ENCODE measurements around the gene ARL15.

Gene ARL15

GRCh38 chr5:54285686-54286085, 24.7 kb downstream of the ARL15 start:
- H3K4me1 ChIP-seq (ENCODE audit: insufficient read depth, low read length): no peaks in the 10 kb centered on the region
- ATAC-seq (ENCODE audit: insufficient read depth, low read depth): no peak
- no peak overlapping the region for H3K27ac ChIP-seq (ENCODE audit: low read length)
- H3K9ac ChIP-seq (ENCODE audit: low read depth, low read length): no peak overlapping the region
- H3K27me3 ChIP-seq (ENCODE audit: insufficient read depth, low read length, poor library complexity): no peaks in the 10 kb centered on the region
- TF ChIP-seq, protein P1, sequence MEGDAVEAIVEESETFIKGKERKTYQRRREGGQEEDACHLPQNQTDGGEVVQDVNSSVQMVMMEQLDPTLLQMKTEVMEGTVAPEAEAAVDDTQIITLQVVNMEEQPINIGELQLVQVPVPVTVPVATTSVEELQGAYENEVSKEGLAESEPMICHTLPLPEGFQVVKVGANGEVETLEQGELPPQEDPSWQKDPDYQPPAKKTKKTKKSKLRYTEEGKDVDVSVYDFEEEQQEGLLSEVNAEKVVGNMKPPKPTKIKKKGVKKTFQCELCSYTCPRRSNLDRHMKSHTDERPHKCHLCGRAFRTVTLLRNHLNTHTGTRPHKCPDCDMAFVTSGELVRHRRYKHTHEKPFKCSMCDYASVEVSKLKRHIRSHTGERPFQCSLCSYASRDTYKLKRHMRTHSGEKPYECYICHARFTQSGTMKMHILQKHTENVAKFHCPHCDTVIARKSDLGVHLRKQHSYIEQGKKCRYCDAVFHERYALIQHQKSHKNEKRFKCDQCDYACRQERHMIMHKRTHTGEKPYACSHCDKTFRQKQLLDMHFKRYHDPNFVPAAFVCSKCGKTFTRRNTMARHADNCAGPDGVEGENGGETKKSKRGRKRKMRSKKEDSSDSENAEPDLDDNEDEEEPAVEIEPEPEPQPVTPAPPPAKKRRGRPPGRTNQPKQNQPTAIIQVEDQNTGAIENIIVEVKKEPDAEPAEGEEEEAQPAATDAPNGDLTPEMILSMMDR (IDR thresholded peaks at IDR 0.05; ENCODE audit: borderline replicate concordance, extremely low read depth, low read length, poor library complexity, severe bottlenecking): no peak
- no peak for TF ChIP-seq EZH2 (IDR thresholded peaks at IDR 0.05; ENCODE audit: borderline replicate concordance, low read depth, low read length, severe bottlenecking)
- H3K4me3 ChIP-seq (ENCODE audit: low read depth in 1 of 2, low read length in 2 of 2): no peak overlapping the region
- H4K20me1 ChIP-seq (ENCODE audit: insufficient read depth, low read length): peaks cover 5% of the 10 kb centered on the region; the same call in 1 of the 2 replicates
- DNase-seq: no peak
- H3K36me3 ChIP-seq (ENCODE audit: insufficient read depth, low read length): no peaks in the 10 kb centered on the region
- H3K9me3 ChIP-seq (ENCODE audit: insufficient read depth, low read length, severe bottlenecking): no peaks in the 10 kb centered on the region
- no peak overlapping the region for H2AFZ ChIP-seq (ENCODE audit: low read depth, low read length)
- H3K79me2 ChIP-seq (ENCODE audit: insufficient read depth, low read length): peaks cover 3% of the 10 kb centered on the region; the same call in 1 of the 2 replicates
- H3K4me2 ChIP-seq (ENCODE audit: insufficient read depth, low read length): no peak overlapping the region

DNA sequence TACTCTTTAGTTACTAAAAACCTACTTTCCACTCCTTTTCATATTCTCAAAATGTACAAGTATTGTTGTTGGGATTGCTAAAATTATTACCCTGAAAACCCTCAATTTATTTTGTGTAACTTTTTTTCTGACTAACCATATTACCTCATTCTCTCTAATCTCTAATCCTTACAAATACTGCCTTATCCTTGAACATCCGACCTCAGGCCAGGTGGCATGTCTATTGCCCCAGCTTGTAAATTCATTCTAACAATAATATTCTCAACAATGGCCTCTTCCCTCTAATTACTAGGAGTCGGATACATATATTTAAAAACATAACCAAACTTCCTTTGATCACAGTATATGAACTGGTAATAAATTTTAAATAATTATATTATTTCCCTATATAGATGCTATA, 25.8 kb downstream of the ARL15 start:
- Histone ChIP-seq H2AFZ (ENCODE audit: low read depth, low read length) (no peak overlapping the region), H3K79me2 (ENCODE audit: insufficient read depth, low read length) (peaks cover 3% of the 10 kb centered on the region; the same call in 1 of the 2 replicates), H3K4me1 (ENCODE audit: insufficient read depth, low read length) (no peaks in the 10 kb centered on the region), H3K9me3 (ENCODE audit: insufficient read depth, low read length, severe bottlenecking) (no peaks in the 10 kb centered on the region), H3K27me3 (ENCODE audit: insufficient read depth, low read length, poor library complexity) (no peaks in the 10 kb centered on the region), H3K27ac (ENCODE audit: low read length) (no peak overlapping the region), H3K4me3 (ENCODE audit: low read depth in 1 of 2, low read length in 2 of 2) (no peak overlapping the region), H3K36me3 (ENCODE audit: insufficient read depth, low read length) (no peaks in the 10 kb centered on the region), H3K9ac (ENCODE audit: low read depth, low read length) (no peak overlapping the region), H4K20me1 (ENCODE audit: insufficient read depth, low read length) (peaks cover 5% of the 10 kb centered on the region; the same call in 1 of the 2 replicates), H3K4me2 (ENCODE audit: insufficient read depth, low read length) (no peak overlapping the region)
- DNase-seq (no peak), ATAC-seq (ENCODE audit: insufficient read depth, low read depth) (no peak)
- TF ChIP-seq EZH2 (IDR thresholded peaks at IDR 0.05; ENCODE audit: borderline replicate concordance, low read depth, low read length, severe bottlenecking): no peak
- TF ChIP-seq, protein P1 (IDR thresholded peaks at IDR 0.05; ENCODE audit: borderline replicate concordance, extremely low read depth, low read length, poor library complexity, severe bottlenecking): no peak

DNA sequence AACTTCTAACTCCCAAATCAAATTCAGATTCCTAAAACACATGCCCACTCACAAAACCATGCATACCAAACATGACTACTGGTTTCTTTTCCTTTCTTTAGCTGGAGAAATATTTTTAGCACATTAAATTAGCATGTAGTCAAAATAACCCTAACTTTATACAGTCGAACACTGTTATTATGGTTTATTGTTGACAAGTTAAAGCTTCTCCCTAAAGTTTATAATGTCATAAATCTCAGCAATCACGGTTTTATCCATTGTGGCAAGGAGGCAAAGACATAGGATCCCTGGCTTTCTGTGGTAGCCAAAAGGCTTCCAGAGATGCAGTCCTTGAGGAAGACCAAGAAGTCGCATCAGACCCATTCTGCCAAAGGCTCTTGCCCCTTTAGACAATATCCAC, 27.5 kb downstream of the ARL15 start:
- TF ChIP-seq, protein P1 (IDR thresholded peaks at IDR 0.05; ENCODE audit: borderline replicate concordance, extremely low read depth, low read length, poor library complexity, severe bottlenecking): no peak
- no peak for TF ChIP-seq EZH2 (IDR thresholded peaks at IDR 0.05; ENCODE audit: borderline replicate concordance, low read depth, low read length, severe bottlenecking)
- H3K9ac ChIP-seq (ENCODE audit: low read depth, low read length): no peak overlapping the region

More for the DNA sequence above, 27.5 kb downstream of the ARL15 start:
- peaks cover 5% of the 10 kb centered on the region; the same call in 1 of the 2 replicates for H4K20me1 ChIP-seq (ENCODE audit: insufficient read depth, low read length)
- no peak overlapping the region for H3K4me2 ChIP-seq (ENCODE audit: insufficient read depth, low read length)
- DNase-seq (no peak), ATAC-seq (ENCODE audit: insufficient read depth, low read depth) (no peak)
- H3K36me3 ChIP-seq (ENCODE audit: insufficient read depth, low read length): no peaks in the 10 kb centered on the region
- H2AFZ ChIP-seq (ENCODE audit: low read depth, low read length): no peak overlapping the region
- peaks cover 3% of the 10 kb centered on the region; the same call in 1 of the 2 replicates for H3K79me2 ChIP-seq (ENCODE audit: insufficient read depth, low read length)
- H3K9me3 ChIP-seq (ENCODE audit: insufficient read depth, low read length, severe bottlenecking): no peaks in the 10 kb centered on the region
- H3K27me3 ChIP-seq (ENCODE audit: insufficient read depth, low read length, poor library complexity): no peaks in the 10 kb centered on the region
- no peaks in the 10 kb centered on the region for H3K4me1 ChIP-seq (ENCODE audit: insufficient read depth, low read length)
- no peak overlapping the region for H3K27ac ChIP-seq (ENCODE audit: low read length)
- H3K4me3 ChIP-seq (ENCODE audit: low read depth in 1 of 2, low read length in 2 of 2): no peak overlapping the region
